ENCODE results near the gene SMLR1. TPM values are rescaled to one million over a fixed set of nuclear protein-coding genes. Genes with fewer than 3 reads are reported as not detected.

The SMLR1 gene
- total RNA-seq, 1 experiment from 2014 or later, result not detected

Other genes with a start within 250 kb of the SMLR1 start
- gene EPB41L2, start 235.8 kb downstream of the SMLR1 start, total RNA-seq (2014; rRNA removed; shearing (Covaris generic)), result 36.1 and 43.0 TPM in 2 replicates